GM23338 (cell line): Measurements from ENCODE around the gene RIF1. TPM values are rescaled to one million over a fixed set of nuclear protein-coding genes. Genes with fewer than 3 reads are reported as not detected.

Experiments
- ATAC-seq: fragments of 200-7000 bp; cut with Tn5 transposase; 3 replicates; pipeline ENCODE4 v1.9.1; 2020
- DNase-seq: peaks from one replicate; pipeline ENCODE4 v3.0.0-alpha.2; 2015; ENCODE audit warnings: low spot score
- H2AFZ ChIP-seq: fragments of 200-600 bp; sonication (generic); 2 replicates; pipeline ENCODE4 v1.8.0; 2016; ENCODE audit warnings: antibody characterized with exemption, mild to moderate bottlenecking, moderate library complexity
- H3F3A ChIP-seq: fragments of 200-600 bp; sonication (generic); replicated peaks from 2 replicates; pipeline ENCODE4 v1.8.0; 2017; ENCODE audit warnings: antibody characterized with exemption, mixed run types, low read depth
- H3K27ac ChIP-seq: fragments of 200-600 bp; sonication (generic); 2 replicates; pipeline ENCODE4 v1.6.1; 2016; ENCODE audit warnings: low read depth
- H3K27me3 ChIP-seq: fragments of 200-600 bp; sonication (generic); 2 replicates; pipeline ENCODE4 v1.8.0; 2016; ENCODE audit warnings: mild to moderate bottlenecking, mixed run types, moderate library complexity; ENCODE audit not compliant: insufficient read depth
- H3K36me3 ChIP-seq: fragments of 200-600 bp; sonication (generic); 2 replicates; pipeline ENCODE4 v1.8.0; 2016; ENCODE audit warnings: mild to moderate bottlenecking; ENCODE audit not compliant: insufficient read depth
- H3K4me1 ChIP-seq: fragments of 200-600 bp; sonication (generic); 2 replicates; pipeline ENCODE4 v1.8.0; 2016; ENCODE audit warnings: mild to moderate bottlenecking, moderate library complexity; ENCODE audit not compliant: insufficient read depth
- H3K4me2 ChIP-seq: fragments of 200-600 bp; sonication (generic); 2 replicates; pipeline ENCODE4 v1.7.1; 2017; ENCODE audit warnings: mixed run types
- H3K4me3 ChIP-seq: fragments of 200-600 bp; sonication (generic); 2 replicates; pipeline ENCODE4 v1.6.1; 2016; ENCODE audit warnings: mixed run types
- H3K79me2 ChIP-seq: fragments of 200-600 bp; sonication (generic); replicated peaks from 2 replicates; pipeline ENCODE4 v1.8.0; 2017; ENCODE audit warnings: mild to moderate bottlenecking; ENCODE audit not compliant: insufficient read depth
- H3K9me2 ChIP-seq: fragments of 200-600 bp; sonication (generic); 2 replicates; pipeline ENCODE4 v1.8.0; 2017; ENCODE audit not compliant: insufficient read depth
- H4K20me1 ChIP-seq: fragments of 200-600 bp; sonication (generic); replicated peaks from 2 replicates; pipeline ENCODE4 v1.8.0; 2017; ENCODE audit warnings: mild to moderate bottlenecking; ENCODE audit not compliant: insufficient read depth
- H3K27ac Mint-ChIP-seq: 2 replicates; pipeline ENCODE4 v1.8.0; 2020; ENCODE audit warnings: inconsistent platforms, mild to moderate bottlenecking, moderate library complexity, mixed read lengths
- H3K27me3 Mint-ChIP-seq: 3 replicates; pipeline ENCODE4 v1.8.0; 2022; ENCODE audit warnings: low read depth, mild to moderate bottlenecking, moderate library complexity, mixed read lengths, inconsistent platforms; ENCODE audit not compliant: insufficient read depth, poor library complexity
- H3K36me3 Mint-ChIP-seq: 3 replicates; pipeline ENCODE4 v1.8.0; 2021; ENCODE audit warnings: low read depth, mild to moderate bottlenecking, inconsistent platforms, moderate library complexity, mixed read lengths
- H3K4me1 Mint-ChIP-seq: 3 replicates; pipeline ENCODE4 v1.8.0; 2020; ENCODE audit warnings: mild to moderate bottlenecking, inconsistent platforms, mixed read lengths
- H3K4me3 Mint-ChIP-seq: 3 replicates; pipeline ENCODE4 v1.8.0; 2021; ENCODE audit warnings: moderate library complexity, mild to moderate bottlenecking, inconsistent platforms, mixed read lengths
- H3K9me3 Mint-ChIP-seq: 3 replicates; pipeline ENCODE4 v1.8.0; 2020; ENCODE audit warnings: moderate library complexity, mild to moderate bottlenecking, inconsistent platforms, mixed read lengths
- CTCF ChIP-seq, 2 experiments: fragments of 200-600 bp in 1 of 2; sonication (generic) in 1 of 2; conservative IDR thresholded peaks; 2 replicates each; pipeline versions ENCODE4 v1.5.1 to v1.6.1; 2016 to 2017; ENCODE audit warnings: antibody characterized with exemption in 2 of 2, low read depth in 2 of 2, mild to moderate bottlenecking in 2 of 2, moderate library complexity in 1 of 2
- EZH2phosphoT487 ChIP-seq: fragments of 200-600 bp; sonication (generic); IDR thresholded peaks from one replicate; pipeline ENCODE4 v1.8.1; 2018; ENCODE audit warnings: antibody characterized with exemption; ENCODE audit not compliant: unreplicated experiment
- POLR2AphosphoS5 ChIP-seq: IDR thresholded peaks from 2 replicates; pipeline ENCODE4 v1.6.1; 2016; ENCODE audit warnings: antibody characterized with exemption, low read depth
- microRNA-seq: library from miRNA; unstranded; fragments of <30 nt; microRNA quantifications from one replicate; pipeline ENCODE4, GENCODE V29; 2017
- polyA plus RNA-seq: library from polyadenylated mRNA; unstranded; fragments of >200 nt; fragmentation: Nextera tagmentation; extraction: Ambion mirVana; gene quantifications from 2 replicates; pipeline ENCODE4 v1.2.1, GENCODE V29; 2016
- small RNA-seq: library from RNA; depleted of rRNA; stranded (forward); fragments of <200 nt; gene quantifications from one replicate; pipeline ENCODE3, GENCODE V24; 2014; ENCODE audit warnings: low replicate concordance
- total RNA-seq: library from RNA; depleted of rRNA; stranded (reverse); fragments of >200 nt; shearing (Covaris generic); gene quantifications from 2 replicates; pipeline ENCODE4 v1.2.3, GENCODE V29; 2014; rRNA removed

RIF1 gene
- total and polyA plus RNA-seq, 2 experiments from 2014 or later: 68.5 to 134 TPM

- DNase-seq (peak; percentile 19), ATAC-seq (peak; percentile 65)
- Histone ChIP-seq H3K27me3 (no peaks in the 10 kb centered on the region), H3K79me2 (no peaks in the 10 kb centered on the region), H2AFZ (no peak overlapping the region), H3K9me2 (peaks cover 4% of the 10 kb centered on the region; the same call in 1 of the 2 replicates), H4K20me1 (no peaks in the 10 kb centered on the region), H3K36me3 (no peaks in the 10 kb centered on the region), H3K4me3 (no peak overlapping the region), H3K27ac (no peak overlapping the region), H3K4me1 (no peaks in the 10 kb centered on the region), H3K4me2 (no peak overlapping the region), H3F3A (no peaks in the 10 kb centered on the region)
- no peak overlapping the region for H3K4me3 Mint-ChIP-seq
- H3K27ac Mint-ChIP-seq: no peak overlapping the region
- no peaks in the 10 kb centered on the region for H3K9me3 Mint-ChIP-seq
- TF ChIP-seq EZH2phosphoT487: no peak
- peak; percentile 23 to 71 for TF ChIP-seq CTCF (conservative IDR thresholded peaks at IDR 0.05; ENCODE audit: low read depth in 2 of 2)
- TF ChIP-seq POLR2AphosphoS5: no peak
- no peaks in the 10 kb centered on the region for H3K27me3 Mint-ChIP-seq
- no peaks in the 10 kb centered on the region; the same call in 1 of the 3 replicates for H3K4me1 Mint-ChIP-seq
- H3K36me3 Mint-ChIP-seq: no peaks in the 10 kb centered on the region
These were observed 116.9 kb downstream of the RIF1 start for GRCh38 chr2:151526572-151527090.

Small RNA genes within 50 kb of the gene (microRNA-seq; reads per million reads assigned to microRNA genes)
- not detected for gene MIR4773-1
- gene MIR4773-2: not detected

Small RNA genes within 50 kb of the gene (small RNA-seq; reads per million reads assigned to genes)
- not detected for gene MIR4773-1
- not detected for gene RN7SL124P

Other genes with a start within 250 kb of the RIF1 start
- gene RBM43, start 148.0 kb upstream of the RIF1 start, total RNA-seq: 3.2 and 3.4 TPM in 2 replicates
- gene RBM43, start 148.0 kb upstream of the RIF1 start, polyA plus RNA-seq: 2.9 and 3.3 TPM in 2 replicates
- gene NMI, start 120.2 kb upstream of the RIF1 start, total RNA-seq: 3.0 and 6.2 TPM in 2 replicates
- gene NMI, start 120.2 kb upstream of the RIF1 start, polyA plus RNA-seq: 14.0 and 15.6 TPM in 2 replicates
- 2.9 and 3.2 TPM in 2 replicates for gene TNFAIP6, start 52.3 kb upstream of the RIF1 start, total RNA-seq
- gene TNFAIP6, start 52.3 kb upstream of the RIF1 start, polyA plus RNA-seq: 6.1 and 6.7 TPM in 2 replicates